Pons (tissue), 1 donor: ENCODE results near the gene AK4.

Source experiments
- DNase-seq: peaks from one replicate; pipeline ENCODE4 v3.0.0-alpha.2; 2016; ENCODE audit warnings: low spot score

The AK4 gene

GRCh38 chr1:65250826-65251225 lies 102.8 kb downstream of the AK4 start:
- no peak for DNase-seq

- no peak for DNase-seq
Measured at GRCh38 chr1:65253800-65254319, 105.9 kb downstream of the AK4 start.

DNA sequence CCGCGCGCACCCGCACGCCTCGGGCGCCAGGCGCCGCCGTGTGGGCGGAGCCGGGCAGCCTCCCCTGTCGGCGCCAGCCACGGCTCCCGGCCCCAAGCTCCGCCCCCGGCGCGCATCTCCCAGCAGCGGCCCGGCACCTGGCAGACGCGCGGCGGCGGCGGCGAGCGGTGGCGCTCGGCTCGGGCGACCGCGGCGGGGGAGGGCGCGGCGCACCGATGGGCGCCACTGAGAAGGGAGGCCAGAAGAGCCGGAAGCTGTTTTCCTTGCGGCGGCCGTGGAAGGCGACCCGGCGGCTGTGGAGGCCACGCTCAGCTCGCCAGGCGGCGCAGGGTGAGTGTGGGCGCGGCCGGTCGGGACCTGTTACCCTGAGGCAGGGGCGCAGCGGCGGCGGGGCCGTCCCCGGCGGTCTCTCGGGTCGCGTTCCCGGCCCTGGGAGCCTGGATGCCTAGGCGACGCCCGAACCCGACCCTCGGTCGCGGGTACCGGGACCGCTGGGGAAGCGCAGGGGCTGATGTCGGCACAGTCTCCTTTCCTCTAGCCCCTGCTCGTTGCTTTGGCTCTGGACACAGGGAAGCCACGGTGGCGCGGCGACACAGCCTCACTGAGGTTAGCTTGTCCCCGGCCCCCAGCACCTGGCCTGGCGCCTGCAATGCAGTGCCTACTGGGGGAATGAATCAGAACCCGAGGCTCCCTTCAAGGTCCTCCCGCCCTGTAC lies 106.5 kb downstream of the AK4 start:
- DNase-seq, result peak; percentile 80

DNA sequence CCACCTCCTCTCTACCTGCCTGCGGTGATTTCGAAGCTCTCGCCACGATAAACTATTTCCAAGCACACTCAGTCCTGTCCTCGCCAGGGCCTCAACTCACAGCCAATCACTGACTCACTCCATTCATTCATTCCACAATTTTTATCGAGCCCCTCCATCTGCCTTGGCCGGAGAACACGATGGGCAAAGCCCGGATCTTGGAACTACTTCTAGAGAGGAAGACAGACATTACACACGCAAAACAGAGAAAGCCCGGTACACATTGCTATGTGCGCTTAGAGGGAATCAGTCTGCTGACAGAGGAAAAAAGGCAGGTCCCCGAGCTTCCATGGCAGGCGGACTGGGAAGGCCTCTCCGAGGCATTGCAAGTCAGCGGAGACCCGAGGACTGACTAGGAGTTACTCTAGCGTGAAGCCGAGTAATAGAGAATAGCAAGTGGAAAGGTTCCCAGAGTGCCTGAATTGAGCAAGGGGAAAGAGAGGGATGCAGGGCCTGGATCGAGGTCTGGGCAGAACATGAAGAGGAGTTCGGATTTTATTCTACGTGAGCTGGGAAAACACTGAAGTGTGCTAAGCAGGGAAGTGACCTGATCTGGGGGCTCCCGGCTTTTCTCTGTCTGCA lies 107.1 kb downstream of the AK4 start:
- peak; percentile 61 for DNase-seq

DNA sequence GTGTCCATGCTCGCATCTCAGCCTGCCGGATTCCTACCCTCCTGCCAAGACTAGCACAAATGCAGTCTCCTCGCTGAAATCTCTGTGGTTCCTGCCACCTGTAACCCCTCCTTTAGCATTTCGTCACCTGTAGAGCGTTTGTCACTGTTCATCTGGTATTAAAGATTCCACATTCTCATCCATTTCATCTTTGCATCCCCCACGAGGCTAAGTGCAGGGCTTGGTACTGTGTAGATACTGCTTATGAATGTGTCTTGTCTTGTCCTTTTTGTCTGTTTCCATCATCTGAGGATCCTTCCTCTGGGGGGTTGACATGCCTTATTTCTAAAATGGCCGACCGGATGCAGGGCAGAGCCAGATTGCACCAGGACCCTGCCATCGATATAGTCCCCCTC lies 107.7 kb downstream of the AK4 start:
- no peak for DNase-seq

DNA sequence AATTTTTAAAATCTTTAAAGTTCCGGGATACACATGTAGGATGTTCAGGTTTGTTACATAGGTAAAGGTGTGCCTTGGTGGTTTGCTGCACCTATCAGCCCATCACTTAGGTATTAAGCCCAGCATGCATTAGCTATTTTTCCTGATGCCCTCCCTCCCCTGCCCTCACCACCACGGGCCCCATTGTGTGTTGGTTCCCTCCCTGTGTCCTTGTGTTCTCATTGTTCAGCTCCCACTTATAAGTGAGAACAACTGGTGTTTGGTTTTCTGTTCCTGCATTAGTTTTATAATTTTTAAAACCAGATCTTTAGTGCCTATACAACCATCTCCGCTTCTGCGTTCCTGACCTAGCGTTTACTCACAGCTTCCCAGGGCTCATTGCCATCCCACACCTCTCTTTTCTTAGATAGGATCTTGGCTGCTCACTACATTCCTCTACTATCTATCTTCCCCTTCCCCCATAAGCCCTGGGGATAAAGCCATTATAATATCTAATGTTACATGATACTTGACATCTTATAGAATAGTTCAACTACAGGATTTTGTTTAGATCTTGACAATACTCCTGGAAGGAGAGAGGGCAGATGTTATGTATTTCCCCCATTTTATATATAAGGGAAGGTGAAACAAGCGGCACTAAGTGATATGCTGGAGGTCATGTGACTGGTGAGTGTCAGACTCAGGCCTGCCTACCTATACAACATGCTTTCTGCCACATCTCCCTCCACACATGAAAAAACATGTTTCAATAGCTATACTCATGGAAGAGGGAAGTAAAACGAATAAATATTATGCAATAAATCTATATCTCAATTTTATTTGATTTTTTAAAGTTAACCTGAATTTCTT lies 109.1 kb downstream of the AK4 start:
- peak; percentile 80 for DNase-seq

DNA sequence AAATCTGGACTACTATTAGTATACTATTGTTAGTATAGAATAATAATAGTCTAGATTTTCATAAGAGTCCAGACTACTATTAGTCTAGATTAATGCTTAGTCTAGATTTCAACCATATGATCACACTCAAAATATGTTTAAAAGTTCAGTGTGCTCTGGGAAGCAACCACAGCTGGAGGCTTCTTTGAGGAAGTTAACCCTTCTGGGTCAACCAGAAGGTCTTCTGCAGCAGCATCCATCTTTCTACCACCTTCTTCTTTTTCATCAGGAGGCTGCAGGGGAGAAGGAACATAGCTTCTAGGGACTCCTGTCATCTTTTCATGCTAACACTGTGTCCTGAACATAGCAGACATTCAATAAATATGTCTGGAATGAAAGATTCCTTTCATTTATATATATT lies 110.1 kb downstream of the AK4 start:
- no peak for DNase-seq

DNA sequence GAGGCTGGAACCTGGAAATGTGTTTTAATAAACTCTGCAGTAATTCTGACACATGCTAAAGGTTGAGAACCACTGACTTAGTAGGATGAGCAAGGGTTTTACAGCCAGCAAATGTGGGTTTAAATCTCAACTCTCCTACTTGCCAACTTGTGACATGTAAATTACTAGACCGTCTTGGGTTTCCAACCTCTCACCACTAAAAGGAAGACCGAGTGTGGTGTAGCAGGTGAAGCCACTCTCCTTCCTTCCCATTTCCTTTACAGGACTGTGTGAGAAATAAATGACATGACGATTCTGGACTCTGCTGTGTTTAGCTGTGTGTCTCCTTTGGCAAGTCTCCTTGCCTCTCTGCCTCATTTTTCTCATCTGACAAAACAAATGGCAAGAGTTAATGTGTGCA lies 111.8 kb downstream of the AK4 start:
- DNase-seq, result no peak

DNA sequence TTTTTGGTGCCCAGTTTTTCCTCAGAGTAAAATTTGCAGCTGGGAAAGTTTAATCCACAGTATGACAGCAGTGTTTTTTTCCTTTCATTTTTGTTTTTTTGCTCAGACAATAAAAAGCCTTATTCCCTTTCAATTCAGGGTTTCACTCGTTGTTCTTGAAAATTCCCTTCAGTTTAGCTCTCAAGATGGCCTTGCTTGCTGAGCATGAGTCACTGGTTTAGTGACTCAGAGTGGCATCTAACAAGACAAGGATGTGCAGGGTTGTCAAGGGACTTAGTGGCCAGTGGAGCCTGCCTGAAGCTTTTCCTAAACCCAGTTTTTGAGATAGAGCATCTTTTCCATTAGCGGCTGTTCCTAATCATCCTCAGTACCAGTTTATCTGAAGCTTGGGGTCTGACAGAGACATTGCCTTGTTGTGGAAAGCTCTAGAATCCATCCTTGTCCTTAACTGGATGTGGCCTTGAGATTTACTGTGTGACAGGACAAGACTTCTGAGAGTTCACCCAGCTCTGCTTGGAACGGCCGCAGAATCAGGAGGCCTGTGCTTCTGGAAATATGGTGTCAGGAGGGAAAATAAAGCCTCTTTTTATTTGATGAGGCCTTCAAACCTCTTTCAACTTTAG lies 113.0 kb downstream of the AK4 start:
- DNase-seq, result peak; percentile 94

- DNase-seq, result no peak
Measured at GRCh38 chr1:65263286-65263685, 115.3 kb downstream of the AK4 start.

DNA sequence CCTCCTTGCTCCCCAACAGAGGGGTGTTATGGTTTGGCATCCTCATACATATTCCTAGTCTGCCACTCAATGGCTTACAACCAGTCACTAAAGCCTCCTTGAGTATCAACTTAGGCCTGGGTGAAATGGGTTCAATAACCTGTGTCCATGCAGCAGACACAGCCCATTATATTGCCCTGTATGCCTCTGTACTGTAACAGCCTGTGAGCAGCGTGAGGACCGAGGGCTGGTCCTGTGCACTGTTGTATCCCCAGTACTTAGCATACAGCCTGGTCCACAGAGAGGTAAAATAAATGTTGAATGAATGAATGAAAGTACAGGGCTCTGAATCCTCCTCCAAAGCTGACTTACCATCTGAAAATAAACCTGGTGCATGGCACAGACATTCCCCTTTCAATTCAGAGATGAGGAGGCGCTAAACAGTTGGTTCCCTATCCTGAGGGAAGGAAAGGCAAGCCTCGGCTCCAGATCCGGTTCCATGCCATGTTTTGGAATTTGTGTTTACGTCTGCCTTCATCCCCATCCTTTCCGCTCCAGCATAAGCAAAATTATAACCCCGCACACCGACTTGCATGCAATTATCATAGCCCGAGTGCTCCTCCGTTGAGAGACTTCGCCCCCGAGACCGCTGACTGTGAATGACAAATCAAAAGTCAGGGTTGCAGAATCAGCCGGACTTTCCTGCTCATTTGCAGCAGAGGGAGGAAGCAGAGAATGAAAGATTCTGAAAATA lies 116.4 kb downstream of the AK4 start:
- peak; percentile 80 for DNase-seq

GRCh38 chr1:65265296-65265650 lies 117.3 kb downstream of the AK4 start:
- no peak for DNase-seq

- DNase-seq, result no peak
Measured at GRCh38 chr1:65265651-65266351, 117.8 kb downstream of the AK4 start.

GRCh38 chr1:65266476-65266875 lies 118.5 kb downstream of the AK4 start:
- DNase-seq, result no peak

GRCh38 chr1:65267271-65267670 lies 119.3 kb downstream of the AK4 start:
- no peak for DNase-seq

DNA sequence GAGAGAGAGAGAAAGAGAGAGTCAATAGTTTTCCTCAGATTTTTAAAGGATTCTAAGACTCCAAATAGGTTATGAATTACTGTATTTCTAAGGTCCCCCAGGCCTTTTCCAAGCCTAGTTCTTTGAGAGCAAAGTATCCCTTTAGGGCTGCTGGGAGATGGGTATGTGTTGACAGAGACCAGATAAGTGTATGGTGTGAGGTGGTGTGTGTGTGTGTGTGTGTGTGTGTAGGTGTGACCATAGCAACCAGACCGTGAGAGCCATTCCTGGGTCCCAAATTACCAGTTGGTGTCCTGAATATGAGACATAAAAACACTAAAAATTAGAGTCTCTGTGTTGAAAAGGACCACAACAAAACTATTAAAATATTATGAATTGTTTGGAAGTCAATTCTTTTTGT lies 119.7 kb downstream of the AK4 start:
- DNase-seq, result no peak

DNA sequence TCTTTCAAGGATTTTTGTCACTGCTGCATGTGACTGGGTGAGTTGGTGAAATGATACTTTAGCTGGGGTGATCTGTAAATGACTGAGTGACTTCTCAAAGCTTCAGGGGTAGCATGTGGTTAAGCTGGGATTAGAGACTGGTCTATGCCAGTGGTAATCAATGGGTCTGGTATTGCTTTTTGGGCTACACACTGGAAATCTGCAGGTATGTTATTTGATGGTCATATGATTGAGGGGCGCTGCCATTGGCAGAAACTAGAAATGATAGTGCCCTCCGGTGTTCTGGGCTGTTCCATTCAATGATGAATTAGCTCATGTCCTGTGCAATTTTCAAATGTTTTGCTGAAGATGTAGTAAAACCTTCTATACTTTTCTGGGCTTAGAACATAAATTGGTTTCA lies 121.6 kb downstream of the AK4 start:
- no peak for DNase-seq

- no peak for DNase-seq
Measured at GRCh38 chr1:65276197-65276939, 128.4 kb downstream of the AK4 start.

DNA sequence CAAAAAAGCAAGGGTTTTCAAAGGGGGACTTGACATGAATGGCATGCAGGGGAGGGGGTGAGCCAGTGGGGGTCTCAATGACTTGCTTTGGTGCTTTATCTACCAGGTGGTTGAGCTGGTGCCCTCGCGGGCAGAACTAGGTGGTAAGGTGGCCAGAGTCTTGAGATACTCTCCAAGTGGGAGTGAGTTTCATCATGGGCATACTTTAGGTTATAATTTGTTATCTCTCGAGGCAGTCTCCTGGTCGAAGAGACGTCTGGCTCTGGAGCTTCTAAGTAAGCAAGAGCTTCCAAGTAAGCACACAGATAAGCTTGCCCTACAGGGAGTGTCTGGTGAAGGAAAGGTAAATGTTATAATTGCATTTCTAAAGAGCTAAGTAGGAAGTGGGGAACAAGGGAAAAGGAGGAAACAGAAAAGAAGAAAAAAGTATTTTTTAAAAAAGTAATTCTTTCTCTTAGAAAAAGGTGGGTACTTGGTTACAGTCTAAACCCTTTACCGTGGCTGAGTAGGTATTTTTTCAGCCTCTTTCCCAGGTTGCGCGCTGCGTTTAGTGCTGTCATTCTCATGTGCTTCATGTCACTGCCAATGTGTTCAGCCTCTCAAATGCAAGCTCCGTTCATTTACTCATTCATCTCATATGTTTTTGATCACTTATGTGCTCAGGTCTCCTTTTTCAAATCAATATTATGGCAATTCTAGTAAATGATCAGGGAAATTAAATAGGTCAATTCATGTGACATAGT lies 129.8 kb downstream of the AK4 start:
- DNase-seq, result no peak
